ENCODE measurements around the gene DIP2A. TPM values are rescaled to one million over a fixed set of nuclear protein-coding genes. Genes with fewer than 3 reads are reported as not detected.

Gene DIP2A
- total and polyA plus RNA-seq, 2 of the 8 experiments (the other 6 are each of a cell fraction or from before 2014, with no cell fraction given), result 16.0 to 27.1 TPM

DNA sequence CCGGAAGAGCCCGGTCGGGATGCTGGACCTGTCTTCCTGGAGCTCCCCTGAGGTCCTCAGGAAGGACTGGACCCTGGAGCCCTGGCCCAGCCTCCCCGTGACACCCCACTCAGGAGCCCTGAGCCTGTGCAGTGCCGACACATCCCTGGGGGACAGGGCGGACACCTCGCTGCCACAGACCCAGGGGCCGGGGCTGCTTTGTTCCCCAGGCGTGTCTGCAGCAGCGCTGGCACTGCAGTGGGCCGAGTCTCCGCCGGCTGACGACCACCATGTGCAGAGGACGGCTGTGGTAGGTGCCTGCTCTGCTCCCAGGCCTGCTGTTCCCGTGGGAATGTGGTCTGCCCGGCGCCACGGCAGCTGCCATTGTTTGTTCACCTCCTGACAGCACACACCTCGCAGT lies 42.1 kb upstream of the DIP2A start (continued):
- TF ChIP-seq CHD7 (IDR thresholded peaks at IDR 0.05; ENCODE audit: insufficient replicate concordance, low read length) (no peak), CTBP2 (IDR thresholded peaks at IDR 0.05; ENCODE audit: borderline replicate concordance, insufficient read depth, insufficient read length, low read length) (no peak), EGR1 (IDR thresholded peaks at IDR 0.05; ENCODE audit: borderline replicate concordance, low read depth, low read length) (no peak), CBX5 (IDR thresholded peaks at IDR 0.05; ENCODE audit: low read depth, low read length) (no peak), RXRA (IDR thresholded peaks at IDR 0.05; ENCODE audit: insufficient read depth, low read depth, low read length) (no peak), TBP (IDR thresholded peaks at IDR 0.05; ENCODE audit: low read depth, low read length) (no peak), GABPA (IDR thresholded peaks at IDR 0.05; ENCODE audit: borderline replicate concordance, insufficient read depth, low read length) (no peak), KDM5A (IDR thresholded peaks at IDR 0.05; ENCODE audit: low read length) (no peak), ZNF274 (IDR thresholded peaks at IDR 0.05; ENCODE audit: borderline replicate concordance, extremely low read depth, low read length) (no peak), ATF3 (IDR thresholded peaks at IDR 0.05; ENCODE audit: insufficient read depth, low read depth, low read length) (no peak)
- TF ChIP-seq, protein P1, sequence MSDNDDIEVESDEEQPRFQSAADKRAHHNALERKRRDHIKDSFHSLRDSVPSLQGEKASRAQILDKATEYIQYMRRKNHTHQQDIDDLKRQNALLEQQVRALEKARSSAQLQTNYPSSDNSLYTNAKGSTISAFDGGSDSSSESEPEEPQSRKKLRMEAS (IDR thresholded peaks at IDR 0.05), result no peak
